Measurements from ENCODE around the gene PIK3AP1. TPM values are rescaled to one million over a fixed set of nuclear protein-coding genes. Genes with fewer than 3 reads are reported as not detected.

The PIK3AP1 gene
- total and polyA plus RNA-seq, 2 of the 8 experiments (the other 6 are each of a cell fraction or from before 2014, with no cell fraction given) = 1.9 to 4.5 TPM

DNA sequence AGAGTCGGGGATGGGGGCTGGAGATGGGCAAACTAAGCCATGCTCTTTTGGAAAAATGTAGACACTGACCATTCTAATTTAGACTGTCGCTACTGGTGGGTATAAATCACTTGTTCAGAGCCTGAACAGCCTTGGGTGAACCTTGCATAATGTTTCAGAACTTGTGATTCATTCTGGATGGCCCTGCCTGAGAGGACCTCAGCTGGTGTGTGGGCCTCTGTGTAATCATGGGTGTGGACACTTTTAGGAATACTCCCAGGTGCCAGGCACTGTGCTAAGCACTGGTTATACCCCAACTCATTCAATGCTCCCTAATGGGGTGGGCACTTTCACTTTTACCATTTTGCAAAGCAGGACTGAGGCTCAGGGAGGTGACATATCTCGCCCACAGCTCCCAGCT is 106.7 kb downstream of the PIK3AP1 start:
- Histone ChIP-seq H4K8ac (ENCODE audit: extremely low read depth, insufficient read depth, low read length) (no peak overlapping the region), H3K27ac (ENCODE audit: low read depth, low read length) (no peak overlapping the region), H3K4me1 (replicated peaks in 1 of 4; ENCODE audit: control insufficient read depth in 3 of 4, insufficient read depth in 4 of 4, low read length in 3 of 4) (peaks cover 0 to under 1% (median 0%) of the 10 kb centered on the region in 4 experiments; a peak in 3 of 7 replicates), H2BK5ac (ENCODE audit: low read depth, low read length) (no peak overlapping the region), H2BK20ac (ENCODE audit: low read length) (no peak overlapping the region), H4K5ac (ENCODE audit: insufficient read length, low read depth, low read length) (no peak overlapping the region), H2AK5ac (ENCODE audit: low read depth, low read length) (no peak overlapping the region), H3K56ac (replicated peaks; ENCODE audit: insufficient read length, low read depth, low read length) (no peak overlapping the region), H3K79me1 (ENCODE audit: low read depth, low read length) (no peaks in the 10 kb centered on the region), H2BK12ac (ENCODE audit: low read depth, low read length) (no peak overlapping the region), H3K36me3 (ENCODE audit: control insufficient read depth in 2 of 4, insufficient read depth in 4 of 4, low read length in 3 of 4) (no peaks in the 10 kb centered on the region), H3K23ac (ENCODE audit: insufficient read length) (no peak overlapping the region), H3K14ac (ENCODE audit: insufficient read length) (no peak overlapping the region), H3K79me2 (ENCODE audit: control insufficient read depth in 1 of 2, insufficient read depth in 2 of 2, low read length in 2 of 2) (no peaks in the 10 kb centered on the region), H2BK15ac (ENCODE audit: low read length) (no peak overlapping the region), H3K9ac (replicated peaks in 1 of 4; ENCODE audit: extremely low read depth in 1 of 4, low read depth in 3 of 4, low read length in 3 of 4) (no peak overlapping the region), H3K27me3 (replicated peaks in 1 of 4; ENCODE audit: control insufficient read depth in 3 of 4, extremely low read depth in 1 of 4, insufficient read depth in 3 of 4, low read length in 3 of 4) (no peaks in the 10 kb centered on the region), H4K20me1 (replicated peaks in 1 of 2; ENCODE audit: control insufficient read depth in 1 of 2, insufficient read depth in 2 of 2, low read length in 2 of 2) (no peaks in the 10 kb centered on the region), H3K4me2 (ENCODE audit: insufficient read depth in 1 of 2, low read depth in 2 of 2, low read length in 2 of 2) (no peak overlapping the region), H2AFZ (ENCODE audit: low read length) (no peak overlapping the region), H2BK120ac (replicated peaks; ENCODE audit: low read depth, low read length) (no peak overlapping the region), H4K91ac (replicated peaks; ENCODE audit: insufficient read length, low read length) (no peak overlapping the region), H3K4me3 (ENCODE audit: extremely low read depth in 1 of 4, insufficient read depth in 2 of 4, low read depth in 3 of 4, low read length in 4 of 4) (no peak overlapping the region), H3K4ac (replicated peaks; ENCODE audit: insufficient read length, low read depth, low read length) (no peak overlapping the region), H3K23me2 (ENCODE audit: low read depth, low read length) (no peaks in the 10 kb centered on the region), H3K18ac (ENCODE audit: extremely low read depth, low read length) (no peak overlapping the region), H3K9me3 (ENCODE audit: insufficient read depth in 2 of 2, low read depth in 1 of 2, low read length in 1 of 2) (no peaks in the 10 kb centered on the region)
- ChIA-PET POLR2A (ENCODE audit: partially characterized antibody) (no interaction called here), CTCF (ENCODE audit: partially characterized antibody) (interaction anchor here (0.9 kb wide), 1 partner anchor 27 kb away, joined by 3 read pairs; no protein-coding TSS in a partner anchor)
- 85% methylated on average over 3 of the region's 3 CpGs; no CpG with 5 or more reads in 1 of the 2 experiments for WGBS, 2 experiments (ENCODE audit: extremely low coverage in 1 of 2, insufficient coverage in 1 of 2, insufficient read length in 1 of 2, insufficient replicate concordance in 2 of 2, low coverage in 1 of 2, low lambda C conversion rate in 2 of 2, missing lambda C conversion rate in 1 of 2)
- DNase-seq (ENCODE audit: low read depth in 1 of 2, low spot score in 2 of 2) (no peak), FAIRE-seq (no peak)
- no peak for TF ChIP-seq CHD1 (IDR thresholded peaks at IDR 0.05; ENCODE audit: low read depth, low read length)
- no peak for TF ChIP-seq FOSL1 (IDR thresholded peaks at IDR 0.05; ENCODE audit: insufficient read depth, low read depth, low read length)
- no peak for TF ChIP-seq CBX8 (IDR thresholded peaks at IDR 0.05; ENCODE audit: borderline replicate concordance, low read depth, low read length)
- no peak for TF ChIP-seq SIX5 (IDR thresholded peaks at IDR 0.05; ENCODE audit: low read depth, low read length)
- no peak for TF ChIP-seq USF2 (IDR thresholded peaks at IDR 0.05; ENCODE audit: low read length)
- no peak for TF ChIP-seq POLR2AphosphoS5 (IDR thresholded peaks at IDR 0.05; ENCODE audit: low read depth, low read length)
- TF ChIP-seq CEBPB (IDR thresholded peaks at IDR 0.05; ENCODE audit: low read depth, low read length) = no peak
- no peak for TF ChIP-seq BCL11A (IDR thresholded peaks at IDR 0.05; ENCODE audit: low read depth in 2 of 2, low read length in 2 of 2)
- no peak for TF ChIP-seq EGR1 (IDR thresholded peaks at IDR 0.05; ENCODE audit: borderline replicate concordance, low read depth, low read length)
- TF ChIP-seq CTBP2 (IDR thresholded peaks at IDR 0.05; ENCODE audit: borderline replicate concordance, insufficient read depth, insufficient read length, low read length) = no peak
- TF ChIP-seq GTF2F1 (IDR thresholded peaks at IDR 0.05; ENCODE audit: borderline replicate concordance, low read depth, low read length) = no peak
- no peak for TF ChIP-seq PHF8 (conservative IDR thresholded peaks at IDR 0.05; ENCODE audit: low read depth, low read length)
- no peak for TF ChIP-seq YY1 (IDR thresholded peaks at IDR 0.05; ENCODE audit: low read depth, low read length)
- TF ChIP-seq ZNF274 (IDR thresholded peaks at IDR 0.05; ENCODE audit: borderline replicate concordance, extremely low read depth, low read length) = no peak
- TF ChIP-seq KDM5A (IDR thresholded peaks at IDR 0.05; ENCODE audit: low read length) = no peak

Measured in H1 (cell line).